OCI-LY3 (cell line): ENCODE data around the gene CCDC14.

Source experiments
- H2AFZ ChIP-seq: fragments of 200-600, 300-600 bp; shearing (Covaris generic); 2 replicates; pipeline ENCODE4 v1.6.0; 2014; ENCODE audit warnings: antibody characterized with exemption, low read depth, low read length
- H3K27ac ChIP-seq: fragments of 200-600, 300-600 bp; sonication (generic); 2 replicates; pipeline ENCODE4 v1.5.1; 2014; ENCODE audit warnings: mild to moderate bottlenecking, low read length, moderate library complexity, mixed read lengths
- H3K27me3 ChIP-seq: fragments of 200-600, 300-600 bp; sonication (generic); 2 replicates; pipeline ENCODE4 v1.6.1; 2014; ENCODE audit warnings: low read depth, low read length, mixed read lengths
- H3K36me3 ChIP-seq: fragments of 200-600, 300-600 bp; sonication (generic); replicated peaks from 2 replicates; pipeline ENCODE3; 2014; ENCODE audit warnings: low read depth, low read length, mixed read lengths
- H3K4me1 ChIP-seq: fragments of 300-600, 200-600 bp; sonication (generic); 2 replicates; pipeline ENCODE4 v1.6.1; 2014; ENCODE audit warnings: low read length, mixed read lengths
- H3K4me2 ChIP-seq: fragments of 200-600, 300-600 bp; sonication (generic); 2 replicates; pipeline ENCODE4 v1.6.1; 2014; ENCODE audit warnings: low read length, mixed read lengths
- H3K4me3 ChIP-seq: fragments of 300-600, 200-600 bp; sonication (generic); 2 replicates; pipeline ENCODE4 v1.5.1; 2014; ENCODE audit warnings: antibody characterized with exemption, mild to moderate bottlenecking, low read length, moderate library complexity
- H3K79me2 ChIP-seq: fragments of 300-600, 200-600 bp; shearing (Covaris generic); 2 replicates; pipeline ENCODE4 v1.6.1; 2014; ENCODE audit warnings: mild to moderate bottlenecking, low read length, mixed read lengths
- H3K9ac ChIP-seq: fragments of 300-600, 200-600 bp; shearing (Covaris generic); 2 replicates; pipeline ENCODE4 v1.6.0; 2014; ENCODE audit warnings: mild to moderate bottlenecking, low read length, moderate library complexity
- H3K9me3 ChIP-seq: fragments of 200-600, 300-600 bp; shearing (Covaris generic); 2 replicates; pipeline ENCODE4 v1.6.1; 2014; ENCODE audit warnings: low read length, mixed read lengths; ENCODE audit not compliant: insufficient read depth
- H4K20me1 ChIP-seq: fragments of 200-600, 300-600 bp; sonication (generic); 2 replicates; pipeline ENCODE4 v1.6.1; 2016; ENCODE audit warnings: low read length, mixed read lengths; ENCODE audit not compliant: insufficient read depth
- CTCF ChIP-seq: fragments of 200-600, 300-600 bp; sonication (generic); IDR thresholded peaks from 2 replicates; pipeline ENCODE4 v1.5.1; 2014; ENCODE audit warnings: antibody characterized with exemption, low read length, low read depth
- EZH2phosphoT487 ChIP-seq: fragments of 200-600 bp; shearing (Covaris generic); IDR thresholded peaks from 2 replicates; pipeline ENCODE4 v1.6.1; 2018; ENCODE audit warnings: antibody characterized with exemption, mixed run types, low read depth

Gene CCDC14

GRCh38 chr3:123872621-123873020 is 88.4 kb downstream of the CCDC14 start:
- Histone ChIP-seq H3K4me1 (no peaks in the 10 kb centered on the region), H3K79me2 (no peaks in the 10 kb centered on the region), H3K27me3 (0 out of 2 replicates have a peak, but pooled peaks cover 6% of the 10 kb centered on the region), H3K4me2 (no peak overlapping the region), H3K9me3 (no peaks in the 10 kb centered on the region), H3K4me3 (no peak overlapping the region), H3K36me3 (no peaks in the 10 kb centered on the region), H4K20me1 (no peaks in the 10 kb centered on the region), H2AFZ (no peak overlapping the region), H3K9ac (no peak overlapping the region), H3K27ac (no peak overlapping the region)
- no peak for TF ChIP-seq EZH2phosphoT487
- TF ChIP-seq CTCF, result no peak

DNA sequence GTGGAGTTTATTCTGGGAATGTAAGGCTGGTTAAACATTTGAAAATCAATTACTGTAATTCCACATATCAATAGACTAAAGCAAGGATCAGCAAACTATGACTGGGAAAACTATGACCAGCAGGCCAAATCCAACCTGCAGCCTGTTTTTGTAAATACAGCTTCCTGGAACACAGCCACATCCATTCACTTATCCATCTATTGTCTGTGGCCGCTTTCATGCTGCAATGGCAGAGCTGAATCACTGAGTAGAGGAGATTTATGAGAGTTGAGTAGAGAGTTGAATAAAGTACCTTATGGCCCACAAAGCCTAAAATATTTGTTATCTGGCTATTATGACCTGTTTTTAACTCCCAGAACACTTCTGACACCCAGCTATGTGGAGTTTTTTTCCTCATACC is 89.1 kb downstream of the CCDC14 start:
- H3K79me2 ChIP-seq, result no peaks in the 10 kb centered on the region
- no peak for TF ChIP-seq CTCF
- TF ChIP-seq EZH2phosphoT487, result no peak

DNA sequence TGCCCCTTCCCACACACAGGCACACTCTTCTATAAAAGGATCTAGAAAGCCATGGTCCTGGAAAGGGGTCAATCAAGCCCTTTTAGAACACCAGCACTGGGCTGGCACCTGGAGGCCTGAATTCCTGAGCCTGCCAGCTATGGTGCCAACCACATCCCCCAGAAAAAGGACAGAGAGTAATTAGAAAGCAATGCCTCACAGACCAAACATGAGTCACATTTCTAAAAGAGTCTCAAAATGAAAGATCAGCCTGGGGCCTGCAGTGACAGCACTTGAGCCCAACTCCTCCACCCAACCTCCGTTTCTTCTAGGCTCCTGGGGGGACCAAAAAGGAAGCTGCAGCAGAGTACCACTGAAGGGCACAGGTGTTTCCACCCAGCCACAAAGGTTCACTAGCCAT is 91.0 kb downstream of the CCDC14 start:
- no peak overlapping the region for H3K9ac ChIP-seq
- H3K36me3 ChIP-seq, result no peaks in the 10 kb centered on the region
- 0 out of 2 replicates have a peak, but pooled peaks cover 5% of the 10 kb centered on the region for H3K27me3 ChIP-seq
- H3K4me1 ChIP-seq, result no peaks in the 10 kb centered on the region
- no peak overlapping the region for H3K27ac ChIP-seq
- H3K79me2 ChIP-seq, result no peaks in the 10 kb centered on the region
- H3K9me3 ChIP-seq, result no peaks in the 10 kb centered on the region
- no peak overlapping the region for H3K4me3 ChIP-seq
- no peak overlapping the region for H2AFZ ChIP-seq
- no peak for TF ChIP-seq EZH2phosphoT487
- no peak for TF ChIP-seq CTCF
- no peak overlapping the region for H3K4me2 ChIP-seq
- H4K20me1 ChIP-seq, result no peaks in the 10 kb centered on the region

More for the DNA sequence above, 89.1 kb downstream of the CCDC14 start:
- Histone ChIP-seq H3K27me3 (0 out of 2 replicates have a peak, but pooled peaks cover 6% of the 10 kb centered on the region), H3K9me3 (no peaks in the 10 kb centered on the region), H4K20me1 (no peaks in the 10 kb centered on the region), H2AFZ (no peak overlapping the region), H3K4me3 (no peak overlapping the region), H3K4me2 (no peak overlapping the region), H3K36me3 (no peaks in the 10 kb centered on the region), H3K4me1 (no peaks in the 10 kb centered on the region), H3K27ac (no peak overlapping the region), H3K9ac (no peak overlapping the region)

- Histone ChIP-seq H3K4me2 (no peak overlapping the region), H3K9ac (no peak overlapping the region), H3K9me3 (no peaks in the 10 kb centered on the region), H3K4me3 (no peak overlapping the region), H3K4me1 (no peaks in the 10 kb centered on the region), H3K36me3 (no peaks in the 10 kb centered on the region), H4K20me1 (no peaks in the 10 kb centered on the region), H3K27ac (no peak overlapping the region), H2AFZ (no peak overlapping the region), H3K79me2 (no peaks in the 10 kb centered on the region), H3K27me3 (0 out of 2 replicates have a peak, but pooled peaks cover 3% of the 10 kb centered on the region)
- TF ChIP-seq CTCF, result no peak
- no peak for TF ChIP-seq EZH2phosphoT487
Observed at GRCh38 chr3:123869165-123869564, 91.9 kb downstream of the CCDC14 start.
